Measurements from ENCODE around the gene B3GALT6. TPM values are rescaled to one million over a fixed set of nuclear protein-coding genes. Genes with fewer than 3 reads are reported as not detected.

The B3GALT6 gene
- total and polyA plus RNA-seq, 2 experiments from 2014 or later = 5.5 to 26.5 TPM

DNA sequence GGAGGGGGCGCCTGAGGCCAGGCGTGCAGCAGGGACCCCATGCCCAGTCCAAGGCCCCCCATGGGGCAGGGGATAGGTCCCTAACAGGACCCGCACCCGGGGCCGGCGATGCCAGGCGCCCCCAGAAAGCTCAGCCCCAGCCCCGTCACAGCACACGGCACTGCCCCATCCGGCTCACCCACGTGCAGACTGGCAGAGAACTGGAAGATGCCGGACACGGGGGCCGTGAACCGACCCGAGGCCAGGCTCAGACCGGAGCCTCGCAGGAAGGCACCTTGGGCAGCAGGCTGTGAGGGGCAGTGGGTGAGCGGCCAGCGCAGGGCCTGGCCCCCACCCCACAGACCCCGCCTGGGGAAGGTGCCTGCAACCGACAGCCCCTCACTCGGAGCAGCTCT, 11.2 kb downstream of the B3GALT6 start:
- ATAC-seq (no peak), DNase-seq (ENCODE audit: low spot score) (no peak)
- no peak overlapping the region for H3K27ac ChIP-seq (ENCODE audit: low read depth)
- H3K79me2 ChIP-seq (replicated peaks; ENCODE audit: insufficient read depth) = no peaks in the 10 kb centered on the region
- peaks cover 10% of the 10 kb centered on the region; the same call in 1 of the 2 replicates for H3K27me3 ChIP-seq (ENCODE audit: insufficient read depth)
- Mint-ChIP-seq H3K27ac (no peak overlapping the region), H3K4me1 (no peaks in the 10 kb centered on the region), H3K9me3 (no peaks in the 10 kb centered on the region), H3K4me3 (no peak overlapping the region), H3K36me3 (ENCODE audit: low read depth) (no peaks in the 10 kb centered on the region), H3K27me3 (ENCODE audit: insufficient read depth, low read depth, poor library complexity) (peaks cover 6% of the 10 kb centered on the region)
- H3K4me2 ChIP-seq = no peak overlapping the region
- TF ChIP-seq NANOG (IDR thresholded peaks at IDR 0.05; ENCODE audit: borderline replicate concordance) (no peak), CREB1 (CRISPR knock-in tag; IDR thresholded peaks at IDR 0.05; ENCODE audit: low read depth) (no peak)
- H3K9me2 ChIP-seq (ENCODE audit: insufficient read depth) = no peaks in the 10 kb centered on the region
- peaks cover 3% of the 10 kb centered on the region; the same call in 1 of the 2 replicates for H3K4me1 ChIP-seq (ENCODE audit: insufficient read depth)
- H3K36me3 ChIP-seq (ENCODE audit: insufficient read depth) = no peaks in the 10 kb centered on the region
- H3F3A ChIP-seq (replicated peaks; ENCODE audit: low read depth) = no peaks in the 10 kb centered on the region
- no peak overlapping the region for H2AFZ ChIP-seq
- H3K4me3 ChIP-seq = no peak overlapping the region
- no peaks in the 10 kb centered on the region for H4K20me1 ChIP-seq (replicated peaks; ENCODE audit: insufficient read depth)

DNA sequence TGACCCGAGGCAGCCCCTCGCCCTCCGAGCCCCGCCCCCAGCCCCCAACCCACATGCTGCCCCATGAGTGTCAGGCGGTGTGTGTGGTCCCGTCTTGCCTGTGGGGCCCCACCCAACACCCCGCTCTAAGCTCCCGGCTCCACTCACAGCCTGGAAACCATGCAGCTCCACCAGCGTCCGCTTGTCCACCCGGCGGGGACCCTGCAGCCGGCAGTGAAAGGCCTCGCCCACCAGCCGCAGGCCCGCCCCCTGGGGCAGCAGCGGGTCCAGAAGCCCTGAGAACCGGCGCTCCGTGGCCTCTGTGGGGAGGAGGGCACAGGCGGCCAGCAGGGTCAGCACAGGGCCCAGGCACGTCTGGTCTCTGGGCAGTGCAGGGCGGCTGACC, 11.8 kb downstream of the B3GALT6 start:
- H3K27me3 Mint-ChIP-seq (ENCODE audit: insufficient read depth, low read depth, poor library complexity) = peaks cover 6% of the 10 kb centered on the region
- Histone ChIP-seq H3K4me2 (no peak overlapping the region), H4K20me1 (replicated peaks; ENCODE audit: insufficient read depth) (no peaks in the 10 kb centered on the region), H3K27me3 (ENCODE audit: insufficient read depth) (peaks cover 10% of the 10 kb centered on the region; the same call in 1 of the 2 replicates), H3K4me1 (ENCODE audit: insufficient read depth) (peaks cover 3% of the 10 kb centered on the region; the same call in 1 of the 2 replicates), H3K27ac (ENCODE audit: low read depth) (no peak overlapping the region), H3F3A (replicated peaks; ENCODE audit: low read depth) (no peaks in the 10 kb centered on the region), H3K36me3 (ENCODE audit: insufficient read depth) (no peaks in the 10 kb centered on the region), H2AFZ (no peak overlapping the region), H3K9me2 (ENCODE audit: insufficient read depth) (no peaks in the 10 kb centered on the region), H3K79me2 (replicated peaks; ENCODE audit: insufficient read depth) (no peaks in the 10 kb centered on the region), H3K4me3 (no peak overlapping the region)
- H3K4me1 Mint-ChIP-seq = no peaks in the 10 kb centered on the region
- no peak overlapping the region for H3K27ac Mint-ChIP-seq
- DNase-seq (ENCODE audit: low spot score) = no peak
- no peaks in the 10 kb centered on the region for H3K9me3 Mint-ChIP-seq
- no peak for ATAC-seq
- no peak overlapping the region for H3K4me3 Mint-ChIP-seq
- H3K36me3 Mint-ChIP-seq (ENCODE audit: low read depth) = no peaks in the 10 kb centered on the region
- no peak for TF ChIP-seq EZH2 (IDR thresholded peaks at IDR 0.05; ENCODE audit: low read depth, unreplicated experiment)
- TF ChIP-seq EZH2phosphoT487 (IDR thresholded peaks at IDR 0.05; ENCODE audit: unreplicated experiment) = no peak
- TF ChIP-seq POLR2AphosphoS5 (IDR thresholded peaks at IDR 0.05; ENCODE audit: low read depth) = no peak
- TF ChIP-seq ZNF331 (CRISPR knock-in tag; IDR thresholded peaks at IDR 0.05; ENCODE audit: low read depth) = no peak
- TF ChIP-seq, protein P1, sequence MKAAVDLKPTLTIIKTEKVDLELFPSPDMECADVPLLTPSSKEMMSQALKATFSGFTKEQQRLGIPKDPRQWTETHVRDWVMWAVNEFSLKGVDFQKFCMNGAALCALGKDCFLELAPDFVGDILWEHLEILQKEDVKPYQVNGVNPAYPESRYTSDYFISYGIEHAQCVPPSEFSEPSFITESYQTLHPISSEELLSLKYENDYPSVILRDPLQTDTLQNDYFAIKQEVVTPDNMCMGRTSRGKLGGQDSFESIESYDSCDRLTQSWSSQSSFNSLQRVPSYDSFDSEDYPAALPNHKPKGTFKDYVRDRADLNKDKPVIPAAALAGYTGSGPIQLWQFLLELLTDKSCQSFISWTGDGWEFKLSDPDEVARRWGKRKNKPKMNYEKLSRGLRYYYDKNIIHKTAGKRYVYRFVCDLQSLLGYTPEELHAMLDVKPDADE (IDR thresholded peaks at IDR 0.05) = no peak
- no peak for TF ChIP-seq JUNB (IDR thresholded peaks at IDR 0.05; ENCODE audit: unreplicated experiment)
- no peak for TF ChIP-seq STAT1 (IDR thresholded peaks at IDR 0.05; ENCODE audit: unreplicated experiment)
- no peak for TF ChIP-seq CREB1 (CRISPR knock-in tag; IDR thresholded peaks at IDR 0.05; ENCODE audit: low read depth)
- TF ChIP-seq, protein P2, sequence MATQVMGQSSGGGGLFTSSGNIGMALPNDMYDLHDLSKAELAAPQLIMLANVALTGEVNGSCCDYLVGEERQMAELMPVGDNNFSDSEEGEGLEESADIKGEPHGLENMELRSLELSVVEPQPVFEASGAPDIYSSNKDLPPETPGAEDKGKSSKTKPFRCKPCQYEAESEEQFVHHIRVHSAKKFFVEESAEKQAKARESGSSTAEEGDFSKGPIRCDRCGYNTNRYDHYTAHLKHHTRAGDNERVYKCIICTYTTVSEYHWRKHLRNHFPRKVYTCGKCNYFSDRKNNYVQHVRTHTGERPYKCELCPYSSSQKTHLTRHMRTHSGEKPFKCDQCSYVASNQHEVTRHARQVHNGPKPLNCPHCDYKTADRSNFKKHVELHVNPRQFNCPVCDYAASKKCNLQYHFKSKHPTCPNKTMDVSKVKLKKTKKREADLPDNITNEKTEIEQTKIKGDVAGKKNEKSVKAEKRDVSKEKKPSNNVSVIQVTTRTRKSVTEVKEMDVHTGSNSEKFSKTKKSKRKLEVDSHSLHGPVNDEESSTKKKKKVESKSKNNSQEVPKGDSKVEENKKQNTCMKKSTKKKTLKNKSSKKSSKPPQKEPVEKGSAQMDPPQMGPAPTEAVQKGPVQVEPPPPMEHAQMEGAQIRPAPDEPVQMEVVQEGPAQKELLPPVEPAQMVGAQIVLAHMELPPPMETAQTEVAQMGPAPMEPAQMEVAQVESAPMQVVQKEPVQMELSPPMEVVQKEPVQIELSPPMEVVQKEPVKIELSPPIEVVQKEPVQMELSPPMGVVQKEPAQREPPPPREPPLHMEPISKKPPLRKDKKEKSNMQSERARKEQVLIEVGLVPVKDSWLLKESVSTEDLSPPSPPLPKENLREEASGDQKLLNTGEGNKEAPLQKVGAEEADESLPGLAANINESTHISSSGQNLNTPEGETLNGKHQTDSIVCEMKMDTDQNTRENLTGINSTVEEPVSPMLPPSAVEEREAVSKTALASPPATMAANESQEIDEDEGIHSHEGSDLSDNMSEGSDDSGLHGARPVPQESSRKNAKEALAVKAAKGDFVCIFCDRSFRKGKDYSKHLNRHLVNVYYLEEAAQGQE (IDR thresholded peaks at IDR 0.05; ENCODE audit: unreplicated experiment) = no peak
- no peak for TF ChIP-seq ZNF114 (CRISPR knock-in tag; IDR thresholded peaks at IDR 0.05)
- no peak for TF ChIP-seq NANOG (IDR thresholded peaks at IDR 0.05; ENCODE audit: borderline replicate concordance)
- TF ChIP-seq, protein P3, sequence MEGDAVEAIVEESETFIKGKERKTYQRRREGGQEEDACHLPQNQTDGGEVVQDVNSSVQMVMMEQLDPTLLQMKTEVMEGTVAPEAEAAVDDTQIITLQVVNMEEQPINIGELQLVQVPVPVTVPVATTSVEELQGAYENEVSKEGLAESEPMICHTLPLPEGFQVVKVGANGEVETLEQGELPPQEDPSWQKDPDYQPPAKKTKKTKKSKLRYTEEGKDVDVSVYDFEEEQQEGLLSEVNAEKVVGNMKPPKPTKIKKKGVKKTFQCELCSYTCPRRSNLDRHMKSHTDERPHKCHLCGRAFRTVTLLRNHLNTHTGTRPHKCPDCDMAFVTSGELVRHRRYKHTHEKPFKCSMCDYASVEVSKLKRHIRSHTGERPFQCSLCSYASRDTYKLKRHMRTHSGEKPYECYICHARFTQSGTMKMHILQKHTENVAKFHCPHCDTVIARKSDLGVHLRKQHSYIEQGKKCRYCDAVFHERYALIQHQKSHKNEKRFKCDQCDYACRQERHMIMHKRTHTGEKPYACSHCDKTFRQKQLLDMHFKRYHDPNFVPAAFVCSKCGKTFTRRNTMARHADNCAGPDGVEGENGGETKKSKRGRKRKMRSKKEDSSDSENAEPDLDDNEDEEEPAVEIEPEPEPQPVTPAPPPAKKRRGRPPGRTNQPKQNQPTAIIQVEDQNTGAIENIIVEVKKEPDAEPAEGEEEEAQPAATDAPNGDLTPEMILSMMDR (conservative IDR thresholded peaks at IDR 0.05; ENCODE audit: low read depth in 2 of 2) = no peak

Data from GM23338 (cell line).